RCC 7860 (cell line): Measurements from ENCODE around the gene VPS37D.

Experiments used
- DNase-seq: peaks from one replicate; pipeline ENCODE4 v3.0.0-alpha.2; 2015; ENCODE audit warnings: low spot score
- FAIRE-seq: peaks from 2 replicates; lab custom pipeline; 2012; peaks lifted over from hg19 to GRCh38; lab: Jason Lieb, UNC

Gene VPS37D

GRCh38 chr7:73679709-73680108 lies 12.1 kb downstream of the VPS37D start:
- FAIRE-seq (no peak), DNase-seq (no peak)

GRCh38 chr7:73680501-73680900 lies 12.9 kb downstream of the VPS37D start:
- DNase-seq (no peak), FAIRE-seq (no peak)

DNA sequence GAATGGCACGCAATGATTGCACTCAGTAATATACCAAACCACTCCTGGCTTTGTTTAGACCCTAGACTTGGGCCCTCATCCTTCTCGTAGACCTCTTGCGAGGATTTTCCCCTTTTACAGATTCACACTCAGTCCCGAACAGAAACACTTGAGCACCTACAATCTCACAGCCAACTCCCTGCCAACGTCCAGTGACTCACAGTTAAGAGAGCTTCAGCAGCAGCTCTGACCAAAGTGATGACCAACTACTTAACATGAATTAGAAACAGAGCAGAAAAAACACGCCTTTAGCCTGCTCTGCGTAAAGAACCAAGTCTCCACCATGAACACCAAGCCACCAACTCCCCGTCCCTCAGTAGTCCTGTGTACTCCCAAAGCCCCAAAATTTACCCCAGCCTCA lies 13.4 kb downstream of the VPS37D start:
- no peak for FAIRE-seq

GRCh38 chr7:73682745-73683055 lies 15.1 kb downstream of the VPS37D start:
- DNase-seq (no peak), FAIRE-seq (no peak)

More for the DNA sequence above, 13.4 kb downstream of the VPS37D start:
- peak; percentile 45 for DNase-seq

DNA sequence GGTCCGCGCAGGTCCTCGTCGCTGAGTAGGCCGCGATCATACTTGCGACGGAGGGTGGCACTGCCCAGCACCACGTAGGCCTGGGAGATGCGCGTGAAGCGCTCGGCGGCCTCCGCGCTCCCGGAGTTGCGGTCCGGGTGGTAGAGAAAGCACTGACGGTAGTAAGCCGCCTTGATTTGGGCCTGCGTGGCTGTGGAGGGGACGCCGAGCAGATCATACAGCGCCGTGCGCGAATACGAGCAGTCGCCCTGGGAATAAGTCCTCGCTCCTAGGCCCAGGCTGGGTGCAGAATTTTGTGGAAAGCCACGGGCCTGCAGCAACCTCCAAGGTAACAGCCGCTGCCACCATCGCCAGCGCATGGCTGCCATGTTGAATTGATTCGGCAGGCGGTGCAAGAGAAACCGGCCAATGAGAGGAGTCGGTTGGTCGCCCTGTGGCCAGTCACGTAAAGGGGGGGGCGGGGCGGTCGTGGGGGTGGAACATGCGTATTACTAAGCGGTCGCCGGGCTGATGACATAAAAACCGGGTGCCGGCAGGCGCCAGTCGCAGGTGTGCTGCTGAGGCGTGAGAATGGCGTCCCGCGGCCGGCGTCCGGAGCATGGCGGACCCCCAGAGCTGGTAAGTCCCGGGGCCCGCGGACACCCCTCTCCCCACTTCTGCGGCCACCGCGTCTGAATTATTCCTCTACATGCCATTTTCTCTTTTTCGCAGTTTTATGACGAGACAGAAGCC lies 15.6 kb downstream of the VPS37D start, which contains the start of the genes BUD23 and DNAJC30:
BUD23 (plus strand) TSS at position 542 of the 732 bp plus-strand sequence; CDS start at position 571, 29 bp downstream.
DNAJC30 (minus strand) TSS at position 398 of the 732 bp plus-strand sequence; CDS start at position 368, 30 bp downstream.
- DNase-seq = peak; percentile 91
- no peak for FAIRE-seq

DNA sequence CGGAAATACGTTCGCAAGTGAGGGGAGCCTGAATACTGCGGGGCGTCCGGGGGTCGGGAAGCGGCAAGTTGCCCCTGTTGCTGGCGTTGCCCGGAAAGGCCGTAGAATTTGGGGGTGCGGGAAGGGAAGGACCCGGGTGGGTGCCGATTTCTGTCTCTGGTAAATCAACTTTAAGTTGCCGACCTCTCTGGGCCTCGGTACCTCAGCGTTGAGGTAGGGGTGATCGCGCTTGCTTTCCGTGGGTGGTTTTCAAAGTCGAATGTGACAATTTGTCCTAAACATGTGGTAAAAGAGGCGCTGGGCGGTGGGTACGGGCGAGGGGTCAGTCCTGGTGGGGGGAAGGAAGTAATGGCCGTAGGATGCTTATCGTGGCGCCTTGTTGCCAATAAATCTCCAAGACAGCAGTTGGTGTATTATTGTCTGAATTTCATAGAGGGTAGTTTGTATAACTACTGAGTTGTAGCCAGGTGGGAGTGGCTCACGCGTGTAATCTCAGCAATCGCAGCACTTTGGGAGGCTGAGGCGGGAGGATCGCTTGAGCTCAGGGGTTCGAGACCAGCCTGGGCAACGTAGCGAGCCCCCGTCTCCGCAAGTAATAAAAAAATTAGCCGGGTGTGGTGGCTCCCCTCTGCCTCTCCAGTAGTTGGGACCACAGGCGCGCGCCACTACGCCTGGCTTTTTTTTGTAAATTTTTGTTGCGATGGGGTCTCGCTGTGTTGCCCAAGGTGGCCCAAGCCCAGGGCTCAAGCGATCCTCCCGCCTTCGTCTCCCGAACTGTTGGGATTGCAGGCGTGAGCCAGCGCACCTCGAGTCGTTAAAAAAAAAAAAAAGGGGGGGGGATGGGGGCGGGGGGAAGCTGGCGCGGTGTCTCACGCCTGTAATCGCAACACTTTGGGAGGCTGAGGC lies 16.4 kb downstream of the VPS37D start:
- no peak for FAIRE-seq
- DNase-seq = no peak

- FAIRE-seq (no peak), DNase-seq (no peak)
Measured at GRCh38 chr7:73685311-73685710, 17.7 kb downstream of the VPS37D start.

DNA sequence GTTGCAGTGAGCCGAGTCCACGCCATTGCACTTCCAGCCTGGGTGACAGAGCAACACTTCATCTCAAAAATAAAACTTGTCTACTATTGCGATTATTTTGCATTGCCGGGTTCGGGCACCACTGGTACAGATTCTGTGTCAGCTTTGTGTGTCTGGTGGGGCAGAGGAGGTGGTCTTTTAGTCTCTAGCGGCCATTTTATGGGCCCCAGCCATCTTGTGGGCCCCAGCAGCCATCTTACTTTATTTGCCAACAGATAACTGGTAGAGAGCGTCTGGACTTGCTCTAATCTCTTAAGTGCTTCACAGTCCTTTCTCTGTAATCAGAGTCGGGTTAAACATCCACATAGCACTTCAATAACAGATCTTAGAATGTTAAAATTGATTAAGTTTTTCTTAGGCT lies 20.7 kb downstream of the VPS37D start:
- DNase-seq (no peak), FAIRE-seq (no peak)

- no peak for DNase-seq
- no peak for FAIRE-seq
Measured at GRCh38 chr7:73690646-73691045, 23.0 kb downstream of the VPS37D start.

DNA sequence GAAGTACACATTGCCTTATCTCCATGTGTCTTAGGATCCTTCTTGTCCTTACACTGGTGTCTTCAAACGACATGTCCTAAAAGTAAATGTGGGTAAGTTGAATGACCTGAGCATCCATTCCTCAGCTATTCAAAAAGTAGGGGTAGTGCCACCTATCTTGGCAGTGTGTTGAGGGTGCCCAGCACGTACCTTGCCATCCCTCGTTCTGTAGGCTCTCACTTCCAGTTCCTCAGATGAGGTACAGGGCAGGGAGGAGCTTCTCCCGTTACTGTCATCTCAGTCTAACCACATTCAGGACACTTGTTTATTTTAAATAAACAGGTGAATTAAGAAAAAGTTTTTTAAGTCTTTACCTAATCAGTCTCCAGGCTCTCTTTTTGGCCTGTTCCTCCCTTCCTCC lies 28.7 kb downstream of the VPS37D start:
- no peak for DNase-seq
- FAIRE-seq = no peak

DNA sequence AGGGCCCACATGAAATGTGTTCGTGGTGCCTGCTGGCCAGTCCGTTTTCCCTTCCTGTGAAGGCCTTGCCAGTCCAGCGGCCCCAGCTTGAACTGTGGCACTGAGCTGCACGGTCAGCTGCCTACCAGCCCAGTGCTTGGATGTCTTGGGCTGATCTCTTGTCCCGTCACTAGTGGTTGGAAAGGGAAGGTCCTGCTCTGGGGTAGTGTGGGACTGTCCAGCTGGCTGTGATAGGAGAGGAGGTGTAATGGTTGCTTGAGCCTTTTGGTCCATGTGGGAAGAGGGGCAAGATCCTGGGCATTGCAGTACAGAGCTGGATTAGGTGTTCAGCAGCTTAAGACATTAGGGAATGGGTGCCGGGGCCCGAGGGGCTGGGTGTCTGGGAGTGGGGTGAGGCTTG lies 30.8 kb downstream of the VPS37D start:
- DNase-seq = no peak
- no peak for FAIRE-seq

DNA sequence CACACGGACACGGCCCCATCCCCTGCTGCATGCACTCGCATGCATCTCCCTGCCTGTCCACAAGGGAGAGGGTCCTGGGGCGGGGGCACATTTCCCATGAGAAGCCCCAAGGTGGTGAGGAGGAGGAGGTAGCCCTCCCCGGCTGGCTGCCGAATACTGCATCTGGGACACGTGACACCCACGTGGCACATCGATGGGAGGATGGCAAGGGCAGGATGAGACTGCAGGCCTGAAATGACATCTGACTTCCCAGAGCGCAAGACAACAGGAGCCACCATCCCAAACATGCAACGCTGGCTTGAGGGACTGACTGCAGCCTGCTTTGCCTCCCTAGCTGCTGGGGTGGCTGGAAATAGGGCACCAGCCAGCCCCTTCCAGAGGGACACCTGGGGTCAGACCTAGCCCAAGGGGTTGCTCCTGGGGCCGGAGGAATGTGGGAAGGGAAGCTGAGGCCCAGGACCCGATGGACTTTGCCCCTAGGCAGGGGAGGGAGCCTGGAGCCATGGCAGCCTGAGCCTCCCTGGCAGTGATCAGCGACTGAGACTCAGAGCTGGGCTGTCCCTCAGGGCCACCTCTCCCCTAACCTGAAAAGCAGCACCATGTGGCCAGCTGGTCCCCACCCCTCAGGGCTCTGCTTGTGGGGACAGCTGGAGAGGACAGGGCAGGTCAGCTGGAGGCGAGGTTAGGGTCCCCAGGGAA lies 31.9 kb downstream of the VPS37D start:
- no peak for DNase-seq
- FAIRE-seq = no peak

- DNase-seq = no peak
- FAIRE-seq = no peak
Measured at GRCh38 chr7:73700069-73700423, 32.4 kb downstream of the VPS37D start.

- DNase-seq (no peak), FAIRE-seq (no peak)
Measured at GRCh38 chr7:73700581-73701134, 33.0 kb downstream of the VPS37D start.

DNA sequence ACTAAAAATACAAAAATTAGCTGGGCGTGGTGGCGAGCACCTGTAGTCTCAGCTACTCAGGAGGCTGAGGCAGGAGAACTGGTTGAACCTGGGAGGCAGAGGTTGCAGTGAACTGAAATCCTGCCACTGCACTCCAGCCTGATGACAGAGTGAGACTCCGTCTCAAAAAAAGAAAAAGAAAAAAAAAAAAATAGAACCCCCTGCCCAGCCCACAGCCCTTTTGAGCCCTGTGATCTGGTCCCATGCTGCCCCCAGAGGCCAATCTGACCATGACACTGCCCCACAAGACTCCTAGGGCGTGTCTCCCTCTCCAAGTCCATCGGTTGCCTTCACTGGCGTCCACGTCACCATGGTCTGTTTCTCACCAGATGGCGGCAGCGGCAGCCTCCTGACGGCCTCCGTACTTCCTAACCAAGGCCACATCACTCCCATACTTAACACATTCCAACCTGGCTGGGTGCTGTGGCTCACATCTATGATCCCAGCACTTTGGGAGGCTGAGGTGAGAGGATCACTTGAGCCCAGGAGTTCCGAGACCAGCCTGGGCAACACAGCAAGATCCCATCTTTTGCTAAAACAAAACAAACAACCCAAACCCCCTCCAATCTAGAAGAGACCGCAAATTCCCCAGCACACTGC lies 33.8 kb downstream of the VPS37D start:
- FAIRE-seq = no peak
- DNase-seq = no peak

- DNase-seq (no peak), FAIRE-seq (no peak)
Measured at GRCh38 chr7:73702226-73702625, 34.6 kb downstream of the VPS37D start.

- no peak for DNase-seq
- no peak for FAIRE-seq
Measured at GRCh38 chr7:73702665-73703064, 35.0 kb downstream of the VPS37D start.

DNA sequence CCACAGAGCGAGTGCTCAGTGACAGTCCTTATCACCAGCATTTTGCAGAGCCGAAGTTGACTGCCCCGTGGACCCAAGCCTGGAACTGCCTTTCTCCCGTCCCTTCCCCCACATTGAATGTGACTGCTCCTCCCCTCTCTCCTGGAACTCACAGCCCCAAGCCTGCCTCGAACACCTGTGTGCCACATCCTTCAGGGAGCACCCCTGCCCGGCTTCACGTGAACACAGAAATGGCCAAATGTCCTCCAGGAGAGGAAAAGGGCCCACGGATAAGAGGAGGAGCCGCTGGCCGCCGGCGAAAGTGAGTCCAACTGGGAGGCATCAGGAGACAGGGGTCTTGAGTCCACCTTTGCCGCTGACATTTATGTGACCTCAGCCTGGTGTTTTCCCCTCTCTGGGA lies 35.6 kb downstream of the VPS37D start:
- DNase-seq (no peak), FAIRE-seq (no peak)

- no peak for FAIRE-seq
- no peak for DNase-seq
Measured at GRCh38 chr7:73703757-73704639, 36.4 kb downstream of the VPS37D start.
